ENCODE results near the gene ZNF879.

Gene ZNF879

GRCh38 chr5:179065703-179066102 is 42.1 kb downstream of the ZNF879 start:
- no peak for TF ChIP-seq CTCF (IDR thresholded peaks at IDR 0.05)

- no peak for TF ChIP-seq CTCF (IDR thresholded peaks at IDR 0.05)
These were observed 55.8 kb downstream of the ZNF879 start for GRCh38 chr5:179079165-179079987.

GRCh38 chr5:179080724-179081123 is 57.1 kb downstream of the ZNF879 start:
- TF ChIP-seq CTCF (IDR thresholded peaks at IDR 0.05): no peak

Data from LNCAP (cell line).